ENCODE measurements around the gene LPGAT1. TPM values are rescaled to one million over a fixed set of nuclear protein-coding genes. Genes with fewer than 3 reads are reported as not detected.

LPGAT1 gene
- total and polyA plus RNA-seq, 11 donors: 5.6 to 40.0 (median 25.0) TPM

DNA sequence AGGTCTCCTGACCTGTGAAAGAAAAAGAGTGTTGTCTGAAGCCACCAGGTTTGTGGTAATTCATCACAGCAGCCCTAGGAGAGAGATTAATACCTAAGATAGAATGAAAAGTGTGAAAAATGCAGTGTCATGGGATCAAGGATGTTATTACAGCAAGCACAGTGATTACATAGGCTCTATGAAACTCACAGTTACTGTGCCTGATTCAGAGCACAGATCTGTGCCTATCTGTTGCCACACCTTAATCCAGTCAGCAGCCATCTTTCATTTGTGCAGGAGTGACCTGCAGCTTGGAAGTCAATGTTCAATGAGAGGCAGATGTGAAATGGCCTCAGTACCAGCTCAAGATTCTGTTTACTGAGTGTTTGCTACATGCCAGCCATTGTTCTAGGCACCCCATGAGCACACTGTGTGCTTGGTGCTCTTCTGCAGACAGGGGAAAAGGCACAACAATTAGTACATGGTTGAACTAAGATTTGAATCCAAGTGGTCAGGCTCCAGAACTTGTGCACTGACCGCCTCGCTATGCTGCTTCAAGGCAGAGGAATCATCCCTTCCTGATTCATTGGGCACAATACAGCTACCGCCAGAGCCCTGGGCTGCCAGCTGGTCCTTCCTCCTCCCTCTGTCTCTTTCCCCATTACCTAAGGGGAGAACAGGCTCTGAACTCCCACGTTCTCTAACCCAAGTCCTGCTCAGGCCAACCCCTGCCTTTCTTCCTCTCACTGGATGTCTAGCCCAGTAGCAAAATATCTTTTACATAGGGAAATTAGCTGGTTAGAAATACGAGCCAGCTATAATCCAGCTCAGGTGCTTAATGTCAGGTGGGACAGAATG lies 98.9 kb downstream of the LPGAT1 start:
- WGBS, 4 donors: 67 to 93% (median 90%) methylated on average over 5 of the region's 5 CpGs
- no peak for ATAC-seq
- no peaks in the 10 kb centered on the region for H3K9me3 ChIP-seq
- no peaks in the 10 kb centered on the region for H3K36me3 ChIP-seq
- no peak overlapping the region for H3K27ac ChIP-seq
- intact Hi-C loops (cut with DNase I): no loop called here
- H3K4me1 ChIP-seq: peaks cover 0 to 3% (median 0%) of the 10 kb centered on the region in 12 donors
- DNase-seq: no peak
- H3K27me3 ChIP-seq: no peaks in the 10 kb centered on the region
- no peak overlapping the region for H3K4me3 ChIP-seq
- TF ChIP-seq POLR2A (IDR thresholded peaks at IDR 0.05) (no peak), CTCF (IDR thresholded peaks at IDR 0.05) (no peak)

GRCh38 chr1:211730347-211730746 lies 100.2 kb downstream of the LPGAT1 start:
- ATAC-seq (no peak), DNase-seq (no peak)
- TF ChIP-seq POLR2A (IDR thresholded peaks at IDR 0.05) (no peak), CTCF (IDR thresholded peaks at IDR 0.05) (no peak)
- Histone ChIP-seq H3K4me3 (no peak overlapping the region), H3K4me1 (peaks cover 0 to 1% (median 0%) of the 10 kb centered on the region in 12 donors), H3K27me3 (no peaks in the 10 kb centered on the region), H3K9me3 (no peaks in the 10 kb centered on the region), H3K36me3 (no peaks in the 10 kb centered on the region), H3K27ac (no peak overlapping the region)
- 79 to 85% (median 82%) methylated on average over 4 of the region's 4 CpGs for WGBS, 4 donors
- intact Hi-C loops (cut with DNase I): no loop called here

DNA sequence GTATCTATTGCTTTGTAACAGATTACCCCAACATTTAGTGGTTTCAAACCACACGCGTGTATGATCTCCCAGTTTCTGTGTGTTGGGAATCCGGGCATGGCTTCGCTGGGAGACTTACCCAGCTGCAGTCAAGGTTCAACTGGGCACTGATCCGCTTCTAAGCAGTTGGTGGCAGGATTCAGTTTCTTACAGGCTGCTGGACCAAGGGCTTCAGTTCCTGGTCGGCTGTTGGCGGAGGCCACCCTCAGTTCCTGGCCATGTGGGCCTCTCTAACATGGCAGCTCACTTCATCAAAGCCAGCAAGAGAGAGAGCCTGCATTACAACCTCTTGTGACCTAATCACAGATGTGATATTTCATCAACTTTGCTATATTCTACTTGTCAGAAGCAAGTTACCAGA lies 101.3 kb downstream of the LPGAT1 start:
- no peak for ATAC-seq
- Histone ChIP-seq H3K9me3 (no peaks in the 10 kb centered on the region), H3K4me1 (peaks cover 0 to 3% (median 0%) of the 10 kb centered on the region in 12 donors), H3K27ac (no peak overlapping the region), H3K27me3 (no peaks in the 10 kb centered on the region), H3K36me3 (no peaks in the 10 kb centered on the region), H3K4me3 (no peak overlapping the region)
- TF ChIP-seq POLR2A (IDR thresholded peaks at IDR 0.05): no peak
- no peak for TF ChIP-seq CTCF (IDR thresholded peaks at IDR 0.05)
- WGBS, 4 donors: 90 to 99% (median 97%) methylated on average over 7 of the region's 7 CpGs
- intact Hi-C loops (cut with DNase I): no loop called here
- no peak for DNase-seq

GRCh38 chr1:211726467-211726995 lies 104.0 kb downstream of the LPGAT1 start:
- Histone ChIP-seq H3K27ac (no peak overlapping the region), H3K27me3 (no peaks in the 10 kb centered on the region), H3K36me3 (no peaks in the 10 kb centered on the region), H3K9me3 (no peaks in the 10 kb centered on the region), H3K4me1 (peaks cover 0 to 3% (median 0%) of the 10 kb centered on the region in 12 donors), H3K4me3 (no peak overlapping the region)
- WGBS, 4 donors: 61 to 65% (median 63%) methylated on average over 4 of the region's 4 CpGs
- ATAC-seq (no peak), DNase-seq (no peak)
- TF ChIP-seq CTCF (IDR thresholded peaks at IDR 0.05): no peak
- no peak for TF ChIP-seq POLR2A (IDR thresholded peaks at IDR 0.05)
- intact Hi-C loops (cut with DNase I): no loop called here

All from heart left ventricle (tissue), 16 donors.